Activated CD4-positive, CD25-positive, alpha-beta regulatory T cell treated with anti-CD3 and anti-CD28 coated beads, Interleukin-2, amount 50 U/mL, for 72 hours (primary cell): ENCODE measurements around the gene SDK1.

Experiments
- DNase-seq: peaks from one replicate; pipeline ENCODE4 v3.0.0; 2021

SDK1 gene

GRCh38 chr7:4133491-4134044 is 832.5 kb downstream of the SDK1 start:
- DNase-seq, result no peak

GRCh38 chr7:4134204-4134603 is 833.2 kb downstream of the SDK1 start:
- DNase-seq, result no peak

GRCh38 chr7:4134631-4135030 is 833.6 kb downstream of the SDK1 start:
- no peak for DNase-seq

- DNase-seq, result no peak
Measured at GRCh38 chr7:4135301-4135700, 834.2 kb downstream of the SDK1 start.

GRCh38 chr7:4136036-4136435 is 835.0 kb downstream of the SDK1 start:
- DNase-seq, result no peak

- DNase-seq, result no peak
Measured at GRCh38 chr7:4136501-4137110, 835.6 kb downstream of the SDK1 start.

GRCh38 chr7:4137552-4137951 is 836.5 kb downstream of the SDK1 start:
- DNase-seq, result no peak

GRCh38 chr7:4138866-4139265 is 837.8 kb downstream of the SDK1 start:
- DNase-seq, result no peak

GRCh38 chr7:4139656-4140625 is 838.9 kb downstream of the SDK1 start:
- no peak for DNase-seq

- no peak for DNase-seq
Measured at GRCh38 chr7:4140933-4141332, 839.9 kb downstream of the SDK1 start.

GRCh38 chr7:4143006-4143405 is 842.0 kb downstream of the SDK1 start:
- no peak for DNase-seq

GRCh38 chr7:4143511-4144171 is 842.6 kb downstream of the SDK1 start:
- DNase-seq, result no peak

- no peak for DNase-seq
Measured at GRCh38 chr7:4144172-4144701, 843.2 kb downstream of the SDK1 start.

GRCh38 chr7:4144811-4145510 is 843.9 kb downstream of the SDK1 start:
- DNase-seq, result no peak

- DNase-seq, result no peak
Measured at GRCh38 chr7:4145576-4145975, 844.5 kb downstream of the SDK1 start.

GRCh38 chr7:4147926-4148620 is 847.0 kb downstream of the SDK1 start:
- no peak for DNase-seq

- no peak for DNase-seq
Measured at GRCh38 chr7:4149236-4149635, 848.2 kb downstream of the SDK1 start.

- DNase-seq, result no peak
Measured at GRCh38 chr7:4149645-4150044, 848.6 kb downstream of the SDK1 start.

- DNase-seq, result no peak
Measured at GRCh38 chr7:4150731-4151130, 849.7 kb downstream of the SDK1 start.

GRCh38 chr7:4151524-4151923 is 850.5 kb downstream of the SDK1 start:
- DNase-seq, result no peak

GRCh38 chr7:4151926-4152549 is 851.0 kb downstream of the SDK1 start:
- DNase-seq, result no peak
